MM.1S (cell line): ENCODE results near the gene RPN2.

Experiments used
- EZH2 ChIP-seq: fragments of 300-600 bp; sonication (generic); optimal IDR thresholded peaks from 2 replicates; pipeline ENCODE3; 2017; ENCODE audit warnings: low read depth, mild to moderate bottlenecking, antibody characterized with exemption, low read length, mixed read lengths
- TF ChIP-seq, protein P1 (sequence below): fragments of 300-600 bp; sonication (generic); IDR thresholded peaks from 2 replicates; pipeline ENCODE4 v1.5.1; 2016; ENCODE audit warnings: antibody characterized with exemption, low read length, mixed read lengths

DNA sequence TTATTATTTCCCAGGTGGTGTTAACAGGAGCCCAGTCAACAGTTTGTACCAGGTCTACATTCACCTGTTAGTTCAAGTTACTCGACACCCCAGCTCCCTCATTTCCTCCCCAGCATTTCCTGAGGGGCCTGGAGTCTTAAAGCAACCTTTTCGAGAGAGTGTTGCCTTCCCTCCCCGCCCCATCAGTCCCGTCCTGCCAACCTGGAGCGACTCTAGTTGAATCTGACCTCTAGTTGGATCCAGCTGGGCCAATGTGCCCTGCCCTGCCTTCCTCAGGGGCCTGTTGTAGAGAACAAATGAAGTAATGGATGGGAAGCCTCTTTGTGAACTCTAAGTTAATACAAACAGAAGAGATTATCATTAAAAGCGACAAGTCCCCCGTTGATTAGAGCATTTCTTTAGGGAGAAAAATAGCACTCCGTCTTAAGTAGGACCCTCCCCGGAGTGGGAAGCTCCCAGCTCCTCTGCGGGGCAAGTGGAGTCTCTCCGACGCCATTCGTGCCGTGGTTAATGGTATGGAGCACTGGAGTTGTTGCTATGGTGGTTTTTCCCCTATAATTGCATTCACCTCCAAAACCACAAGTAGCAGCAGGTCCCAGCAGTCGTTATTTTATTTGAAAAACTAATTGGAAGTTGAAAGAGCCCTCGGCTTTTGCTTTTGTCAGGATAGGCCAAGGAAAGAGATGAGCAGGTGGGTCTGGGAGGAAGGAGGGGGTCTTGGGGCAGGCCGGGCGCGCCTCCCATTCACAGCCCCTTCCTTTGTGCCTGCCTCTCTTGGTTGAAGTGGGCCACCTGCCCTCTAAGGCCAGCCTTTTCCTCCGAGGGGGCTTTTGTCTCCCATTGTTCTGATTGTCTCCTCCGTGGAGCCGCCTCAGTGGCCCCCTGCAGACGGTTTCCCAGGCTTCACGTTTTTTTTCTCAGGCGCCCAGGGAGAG is 66.4 kb downstream of the RPN2 start:
- TF ChIP-seq, protein P1, sequence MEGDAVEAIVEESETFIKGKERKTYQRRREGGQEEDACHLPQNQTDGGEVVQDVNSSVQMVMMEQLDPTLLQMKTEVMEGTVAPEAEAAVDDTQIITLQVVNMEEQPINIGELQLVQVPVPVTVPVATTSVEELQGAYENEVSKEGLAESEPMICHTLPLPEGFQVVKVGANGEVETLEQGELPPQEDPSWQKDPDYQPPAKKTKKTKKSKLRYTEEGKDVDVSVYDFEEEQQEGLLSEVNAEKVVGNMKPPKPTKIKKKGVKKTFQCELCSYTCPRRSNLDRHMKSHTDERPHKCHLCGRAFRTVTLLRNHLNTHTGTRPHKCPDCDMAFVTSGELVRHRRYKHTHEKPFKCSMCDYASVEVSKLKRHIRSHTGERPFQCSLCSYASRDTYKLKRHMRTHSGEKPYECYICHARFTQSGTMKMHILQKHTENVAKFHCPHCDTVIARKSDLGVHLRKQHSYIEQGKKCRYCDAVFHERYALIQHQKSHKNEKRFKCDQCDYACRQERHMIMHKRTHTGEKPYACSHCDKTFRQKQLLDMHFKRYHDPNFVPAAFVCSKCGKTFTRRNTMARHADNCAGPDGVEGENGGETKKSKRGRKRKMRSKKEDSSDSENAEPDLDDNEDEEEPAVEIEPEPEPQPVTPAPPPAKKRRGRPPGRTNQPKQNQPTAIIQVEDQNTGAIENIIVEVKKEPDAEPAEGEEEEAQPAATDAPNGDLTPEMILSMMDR = no peak
- TF ChIP-seq EZH2 = no peak
